ENCODE results near the gene PRKAG2.
"Not testable (repeated sequence)": the region's sequence is repeated elsewhere in the genome, so short reads cannot be mapped to it uniquely, and the experiment has no call there.

Gene PRKAG2

GRCh38 chr7:151518947-151519764 lies 357.8 kb downstream of the PRKAG2 start:
- TF ChIP-seq POLR2AphosphoS5 (IDR thresholded peaks at IDR 0.05; ENCODE audit: borderline replicate concordance, low read depth, low read length), result peak; percentile 40; the same call in 1 of the 2 replicates
- Histone ChIP-seq H3K9ac (ENCODE audit: insufficient read length) (peak overlapping the region; percentile 89), H3K9me3 (ENCODE audit: low read depth, low read length) (peaks cover 17% of the 10 kb centered on the region; the same call in 1 of the 2 replicates), H3K4me3 (peak overlapping the region; percentile 84), H3K36me3 (ENCODE audit: insufficient read depth, low read length) (peaks cover 25% of the 10 kb centered on the region), H3K27ac (peak overlapping the region; percentile 95)
- DNase-seq (ENCODE audit: low read depth, low spot score), result not testable (repeated sequence)

GRCh38 chr7:151518105-151518946 lies 358.6 kb downstream of the PRKAG2 start:
- Histone ChIP-seq H3K4me3 (peak overlapping the region; percentile 84), H3K9ac (ENCODE audit: insufficient read length) (peak overlapping the region; percentile 89), H3K36me3 (ENCODE audit: insufficient read depth, low read length) (peaks cover 33% of the 10 kb centered on the region), H3K27ac (peak overlapping the region; percentile 95), H3K9me3 (ENCODE audit: low read depth, low read length) (peaks cover 22% of the 10 kb centered on the region; the same call in 1 of the 2 replicates)
- TF ChIP-seq POLR2AphosphoS5 (IDR thresholded peaks at IDR 0.05; ENCODE audit: borderline replicate concordance, low read depth, low read length), result no peak
- no peak for TF ChIP-seq EZH2 (IDR thresholded peaks at IDR 0.05)
- TF ChIP-seq FOXP2 (optimal IDR thresholded peaks at IDR 0.05; ENCODE audit: control extremely low read depth, extremely low read length, insufficient read depth), result no peak
- DNase-seq (ENCODE audit: low read depth, low spot score), result no peak

GRCh38 chr7:151517601-151518104 lies 359.3 kb downstream of the PRKAG2 start:
- peaks cover 27% of the 10 kb centered on the region; the same call in 1 of the 2 replicates for H3K9me3 ChIP-seq (ENCODE audit: low read depth, low read length)
- H3K9ac ChIP-seq (ENCODE audit: insufficient read length), result peak overlapping the region; percentile 89
- H3K27ac ChIP-seq, result no peak overlapping the region
- TF ChIP-seq EZH2 (IDR thresholded peaks at IDR 0.05), result no peak
- no peak for TF ChIP-seq FOXP2 (optimal IDR thresholded peaks at IDR 0.05; ENCODE audit: control extremely low read depth, extremely low read length, insufficient read depth)
- no peak for TF ChIP-seq POLR2AphosphoS5 (IDR thresholded peaks at IDR 0.05; ENCODE audit: borderline replicate concordance, low read depth, low read length)
- no peak for DNase-seq (ENCODE audit: low read depth, low spot score)
- peaks cover 40% of the 10 kb centered on the region for H3K36me3 ChIP-seq (ENCODE audit: insufficient read depth, low read length)
- peak overlapping the region; percentile 84 for H3K4me3 ChIP-seq

- DNase-seq (ENCODE audit: low read depth, low spot score), result no peak
- Histone ChIP-seq H3K4me3 (no peak overlapping the region), H3K9ac (ENCODE audit: insufficient read length) (no peak overlapping the region), H3K36me3 (ENCODE audit: insufficient read depth, low read length) (peaks cover 45% of the 10 kb centered on the region), H3K9me3 (ENCODE audit: low read depth, low read length) (peaks cover 30% of the 10 kb centered on the region; the same call in 1 of the 2 replicates), H3K27ac (no peak overlapping the region)
- TF ChIP-seq POLR2AphosphoS5 (IDR thresholded peaks at IDR 0.05; ENCODE audit: borderline replicate concordance, low read depth, low read length), result no peak
- no peak for TF ChIP-seq FOXP2 (optimal IDR thresholded peaks at IDR 0.05; ENCODE audit: control extremely low read depth, extremely low read length, insufficient read depth)
- no peak for TF ChIP-seq EZH2 (IDR thresholded peaks at IDR 0.05)
These were observed 361.7 kb downstream of the PRKAG2 start for GRCh38 chr7:151515276-151515565.

GRCh38 chr7:151514461-151515275 lies 362.2 kb downstream of the PRKAG2 start:
- TF ChIP-seq POLR2AphosphoS5 (IDR thresholded peaks at IDR 0.05; ENCODE audit: borderline replicate concordance, low read depth, low read length), result no peak
- TF ChIP-seq EZH2 (IDR thresholded peaks at IDR 0.05), result no peak
- TF ChIP-seq FOXP2 (optimal IDR thresholded peaks at IDR 0.05; ENCODE audit: control extremely low read depth, extremely low read length, insufficient read depth), result no peak
- Histone ChIP-seq H3K36me3 (ENCODE audit: insufficient read depth, low read length) (peaks cover 45% of the 10 kb centered on the region), H3K9ac (ENCODE audit: insufficient read length) (no peak overlapping the region), H3K27ac (no peak overlapping the region), H3K4me3 (no peak overlapping the region), H3K9me3 (ENCODE audit: low read depth, low read length) (peaks cover 28% of the 10 kb centered on the region; the same call in 1 of the 2 replicates)
- no peak for DNase-seq (ENCODE audit: low read depth, low spot score)

- Histone ChIP-seq H3K36me3 (ENCODE audit: insufficient read depth, low read length) (peaks cover 45% of the 10 kb centered on the region), H3K4me3 (no peak overlapping the region), H3K27ac (no peak overlapping the region), H3K9me3 (ENCODE audit: low read depth, low read length) (peaks cover 28% of the 10 kb centered on the region; the same call in 1 of the 2 replicates), H3K9ac (ENCODE audit: insufficient read length) (no peak overlapping the region)
- no peak for TF ChIP-seq FOXP2 (optimal IDR thresholded peaks at IDR 0.05; ENCODE audit: control extremely low read depth, extremely low read length, insufficient read depth)
- TF ChIP-seq EZH2 (IDR thresholded peaks at IDR 0.05), result no peak
- no peak for TF ChIP-seq POLR2AphosphoS5 (IDR thresholded peaks at IDR 0.05; ENCODE audit: borderline replicate concordance, low read depth, low read length)
- no peak for DNase-seq (ENCODE audit: low read depth, low spot score)
These were observed 363.8 kb downstream of the PRKAG2 start for GRCh38 chr7:151513133-151513532.

- H3K9ac ChIP-seq (ENCODE audit: insufficient read length), result no peak overlapping the region
- H3K9me3 ChIP-seq (ENCODE audit: low read depth, low read length), result peaks cover 28% of the 10 kb centered on the region; the same call in 1 of the 2 replicates
- no peak for TF ChIP-seq POLR2AphosphoS5 (IDR thresholded peaks at IDR 0.05; ENCODE audit: borderline replicate concordance, low read depth, low read length)
- no peak overlapping the region for H3K27ac ChIP-seq
- DNase-seq (ENCODE audit: low read depth, low spot score), result no peak
- peaks cover 45% of the 10 kb centered on the region for H3K36me3 ChIP-seq (ENCODE audit: insufficient read depth, low read length)
- no peak overlapping the region for H3K4me3 ChIP-seq
These were observed 364.6 kb downstream of the PRKAG2 start for GRCh38 chr7:151512353-151512752.

Measured in SK-N-MC (cell line).